Activated CD8-positive, alpha-beta memory T cell treated with anti-CD3 and anti-CD28 coated beads for 1 hour (primary cell): ENCODE data around the gene CCL16.
"Not testable (repeated sequence)": the region's sequence is repeated elsewhere in the genome, so short reads cannot be mapped to it uniquely, and the experiment has no call there.

Experiments used
- DNase-seq, 2 donors: peaks; one replicate each; pipeline ENCODE4 v3.0.0-alpha.2; 2020; ENCODE audit warnings: low read depth in 1 of 2; ENCODE audit errors: extremely low read depth in 1 of 2

Gene CCL16, protein sequence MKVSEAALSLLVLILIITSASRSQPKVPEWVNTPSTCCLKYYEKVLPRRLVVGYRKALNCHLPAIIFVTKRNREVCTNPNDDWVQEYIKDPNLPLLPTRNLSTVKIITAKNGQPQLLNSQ

DNA sequence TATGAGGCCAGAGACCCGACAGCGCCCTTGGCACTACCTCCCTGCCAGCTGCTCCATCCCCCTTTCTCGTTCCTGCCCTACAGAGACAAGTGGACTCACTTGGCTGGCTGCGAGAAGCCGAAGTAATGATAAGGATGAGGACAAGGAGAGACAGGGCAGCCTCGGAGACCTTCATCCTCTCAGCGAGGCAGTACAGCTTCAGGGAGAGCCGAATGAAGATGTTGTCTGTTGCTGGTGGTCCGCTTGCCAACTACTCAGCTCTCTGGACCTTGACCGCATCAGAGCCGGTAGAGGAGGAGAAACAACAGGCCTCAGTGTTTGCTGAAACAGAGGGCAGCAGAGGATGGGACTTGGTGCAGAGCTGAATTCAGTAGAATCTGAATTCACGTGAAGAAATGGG, at the start of gene CCL16:
TSS of gene CCL16 (minus strand) at position 252 of the 400 bp plus-strand sequence. CDS start at position 175, 77 bp downstream.
- no peak for DNase-seq

DNA sequence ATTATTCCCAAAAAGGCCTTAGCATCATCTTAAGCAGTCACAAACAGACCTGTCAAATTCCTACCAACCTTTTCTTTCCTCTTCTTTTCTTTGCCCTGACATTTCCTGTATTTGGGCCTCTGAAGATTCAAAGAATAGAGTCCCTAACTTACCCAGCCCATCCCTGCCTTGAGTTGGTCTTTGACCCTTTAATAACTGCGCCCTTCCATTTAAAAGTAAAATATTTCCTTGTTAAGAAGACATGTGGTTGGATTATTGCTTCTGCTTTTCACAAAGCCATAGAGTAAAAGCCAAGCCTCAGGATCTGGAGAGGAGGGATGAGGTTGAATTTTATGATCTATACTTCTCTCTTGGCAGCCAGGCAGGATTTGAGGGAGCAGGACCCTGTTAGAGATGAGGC, 49.7 kb upstream of the CCL16 start:
- DNase-seq = no peak

DNA sequence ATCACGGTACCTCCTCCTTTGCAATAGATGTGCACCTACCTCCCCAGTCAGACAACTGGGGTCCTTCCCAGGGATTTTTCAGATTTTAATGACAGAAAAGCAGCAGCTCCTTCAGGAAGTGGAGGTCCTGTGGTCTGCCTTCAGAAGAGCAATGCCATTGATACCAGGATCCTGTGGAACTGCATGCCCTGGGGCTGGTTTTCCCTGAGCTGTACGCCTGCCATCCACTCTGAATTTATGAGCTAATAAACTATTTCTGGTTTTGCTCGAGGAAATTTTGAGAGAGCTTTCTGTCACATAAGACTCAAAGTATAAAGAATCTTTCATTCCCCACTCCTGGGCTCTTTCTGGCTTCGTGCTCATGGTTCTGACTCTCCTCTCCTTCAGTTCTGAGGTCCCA, 46.5 kb upstream of the CCL16 start:
- DNase-seq = no peak

DNA sequence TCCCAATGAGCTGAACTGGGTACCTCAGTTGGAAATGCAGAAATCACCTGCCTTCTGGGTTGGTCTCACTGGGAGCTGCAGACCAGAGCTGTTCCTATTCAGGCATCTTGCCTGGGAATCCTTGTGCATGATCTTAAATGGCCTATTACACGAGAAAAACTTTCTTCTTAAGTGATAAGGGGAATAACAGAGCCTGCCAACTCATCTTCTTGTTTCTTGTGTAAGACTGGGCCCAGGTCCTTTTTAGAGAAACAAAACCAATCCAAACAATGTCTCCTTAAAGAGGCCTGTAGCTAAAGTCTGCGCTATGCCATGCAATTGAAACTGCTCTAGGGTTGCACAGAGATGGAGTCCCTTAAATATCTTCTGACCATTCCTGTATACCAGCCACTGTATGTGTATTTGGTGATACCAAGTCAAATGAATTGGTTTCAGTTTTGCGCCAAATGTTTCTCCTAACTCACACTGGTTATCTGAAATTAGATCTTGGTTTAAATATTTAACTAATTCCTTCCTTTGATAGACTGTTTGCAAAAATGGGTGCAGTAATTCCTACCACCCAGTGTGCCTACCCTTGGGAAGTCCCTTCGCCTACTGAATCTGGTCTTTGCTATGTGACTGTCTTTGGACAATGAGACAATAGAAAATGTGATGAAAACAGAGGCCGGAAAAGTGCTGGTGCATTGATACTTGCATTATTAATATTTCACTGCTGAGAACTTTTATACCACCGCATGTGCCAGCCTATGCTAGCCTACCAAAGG, 43.0 kb upstream of the CCL16 start:
- DNase-seq = no peak

DNA sequence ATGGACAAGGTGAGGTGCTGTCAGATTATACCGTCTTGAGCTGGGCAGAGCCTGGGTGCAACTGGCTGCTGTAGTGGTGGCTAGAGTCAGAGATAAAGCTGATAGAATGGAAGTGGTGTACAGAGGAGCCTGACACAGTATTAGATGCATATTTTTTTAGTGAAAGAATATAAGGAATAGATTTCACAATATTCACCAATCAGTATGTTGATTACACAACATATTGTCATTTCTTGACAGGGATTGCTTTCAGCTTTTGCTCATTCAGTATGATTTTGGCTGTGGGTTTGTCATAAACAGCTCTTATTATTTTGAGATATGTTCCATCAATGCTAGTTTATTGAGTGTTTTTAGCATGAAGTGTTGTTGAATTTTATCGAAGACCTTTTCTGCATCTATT, 38.1 kb upstream of the CCL16 start:
- no peak for DNase-seq

DNA sequence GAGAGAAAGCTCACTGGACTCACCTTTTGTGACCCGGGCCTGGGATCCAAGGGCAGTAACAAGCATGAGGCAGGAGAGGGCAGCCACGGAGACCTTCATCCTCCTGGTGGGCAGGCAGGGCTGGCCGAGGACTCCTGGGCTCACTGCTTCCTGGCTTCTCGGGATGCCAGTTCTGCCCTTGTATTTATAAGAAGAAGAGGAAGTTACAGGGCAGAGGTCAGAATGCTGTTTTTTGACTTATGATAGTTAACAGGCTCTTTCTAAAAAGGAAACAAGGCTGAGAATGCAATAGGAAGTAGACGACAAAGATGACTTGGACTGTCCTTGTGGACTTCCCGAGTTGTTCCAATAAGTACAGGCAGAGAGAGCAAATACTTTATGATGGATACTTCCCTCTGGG, 36.5 kb upstream of the CCL16 start, which contains the start of gene CCL23:
TSS of gene CCL23 (minus strand) at position 174 of the 400 bp plus-strand sequence. CDS start at position 99, 75 bp downstream.
- no peak for DNase-seq

DNA sequence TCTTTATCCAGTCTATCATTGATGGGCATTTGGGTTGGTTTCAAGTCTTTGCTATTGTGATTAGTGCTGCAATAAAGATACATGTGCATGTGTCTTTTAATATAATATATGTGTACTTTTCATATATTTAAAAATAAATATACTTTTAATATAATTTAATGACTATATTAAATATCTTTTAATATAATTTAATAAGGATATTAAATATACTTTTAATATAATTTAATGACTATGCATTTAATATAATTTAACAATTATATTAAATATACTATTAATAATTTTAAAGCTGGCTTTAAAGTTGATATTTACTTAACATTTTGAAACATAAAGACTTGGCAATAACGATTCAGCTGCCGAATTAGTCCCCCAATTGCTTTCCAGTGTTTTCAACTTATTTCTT, 35.3 kb upstream of the CCL16 start:
- no peak for DNase-seq

DNA sequence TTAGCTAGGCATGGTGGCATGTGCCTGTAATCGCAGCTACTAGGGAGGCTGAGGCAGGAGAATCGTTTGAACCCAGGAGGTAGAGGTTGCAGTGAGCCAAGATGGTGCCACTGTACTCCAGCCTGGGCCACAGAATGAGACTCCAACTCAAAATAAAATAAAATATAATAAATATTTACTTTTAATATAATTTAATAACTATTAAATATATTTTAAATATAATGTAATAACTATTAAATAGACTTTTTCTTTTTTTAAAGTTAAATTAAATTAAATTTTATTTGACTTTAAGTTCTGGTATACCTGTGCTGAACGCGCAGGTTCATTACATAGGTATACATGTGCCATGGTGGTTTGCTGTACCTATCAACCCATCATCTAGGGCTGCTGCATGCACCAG, 34.6 kb upstream of the CCL16 start:
- DNase-seq = not testable (repeated sequence)

DNA sequence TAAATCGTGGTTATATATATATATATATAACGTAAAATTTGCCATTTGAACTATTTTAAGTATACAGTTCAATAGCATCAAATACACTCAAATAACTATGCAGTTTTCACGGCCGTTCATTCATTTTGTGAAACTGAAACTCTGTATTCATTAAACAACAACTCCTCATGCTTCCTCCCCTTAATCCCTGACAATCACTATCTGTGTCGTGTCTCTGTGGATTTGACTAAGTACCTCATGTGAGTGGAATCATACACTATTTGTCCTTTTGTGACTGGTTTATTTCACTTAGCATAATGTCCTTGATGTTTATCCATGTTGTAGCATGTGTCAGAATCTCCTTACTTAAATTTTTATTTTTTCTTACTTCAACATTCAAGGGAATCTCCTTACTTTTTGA, 33.6 kb upstream of the CCL16 start:
- no peak for DNase-seq

DNA sequence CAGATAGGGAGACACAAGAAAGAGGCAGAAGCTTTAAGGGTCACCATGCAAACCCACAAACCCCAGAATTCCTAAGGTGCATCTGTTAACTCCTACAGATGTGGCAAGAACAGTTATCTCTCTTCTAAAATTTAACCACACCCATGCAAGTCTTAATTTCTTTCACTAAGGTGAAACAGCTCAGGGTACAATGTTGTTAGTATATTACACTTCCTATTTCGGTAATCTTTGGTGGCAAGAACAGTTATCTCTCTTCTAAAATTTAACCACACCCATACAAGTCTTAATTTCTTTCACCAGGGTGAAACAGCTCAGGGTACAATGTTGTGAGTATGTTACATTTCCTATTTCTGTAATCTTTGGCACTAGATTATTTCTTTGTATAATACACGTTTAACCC, 29.9 kb upstream of the CCL16 start:
- no peak for DNase-seq

DNA sequence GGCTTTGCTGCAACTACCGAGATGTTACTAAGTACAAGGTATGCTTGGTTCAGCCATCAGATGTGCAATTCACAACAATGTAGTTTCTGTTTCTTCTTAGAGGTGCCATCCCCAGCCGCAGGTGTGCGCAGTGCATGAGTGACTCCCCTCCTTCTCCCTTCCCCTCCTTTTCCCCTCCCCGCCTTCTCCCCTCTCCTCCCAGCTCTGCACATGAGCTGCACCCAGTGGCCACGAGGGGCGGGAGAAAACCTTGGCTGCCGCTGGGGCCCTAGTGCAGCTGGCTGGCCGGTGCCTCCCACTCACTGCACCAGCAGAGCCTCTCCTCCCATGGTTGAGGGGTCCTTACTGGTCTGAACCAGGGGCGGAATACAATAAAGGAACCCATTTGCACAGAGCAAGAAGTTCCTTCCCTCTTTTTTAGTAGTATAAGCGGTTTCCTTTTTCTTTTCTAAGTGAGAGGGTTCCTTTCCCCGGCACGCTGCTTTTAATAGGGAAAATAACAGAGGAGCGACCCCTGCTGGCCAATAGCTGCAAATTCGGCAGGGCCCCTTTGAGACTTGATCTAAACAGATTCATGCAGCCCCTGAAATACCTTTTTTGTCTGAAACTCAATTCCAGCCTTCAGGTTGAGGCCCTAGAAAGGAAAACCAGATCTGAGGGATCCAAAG, 27.8 kb upstream of the CCL16 start:
- no peak for DNase-seq

DNA sequence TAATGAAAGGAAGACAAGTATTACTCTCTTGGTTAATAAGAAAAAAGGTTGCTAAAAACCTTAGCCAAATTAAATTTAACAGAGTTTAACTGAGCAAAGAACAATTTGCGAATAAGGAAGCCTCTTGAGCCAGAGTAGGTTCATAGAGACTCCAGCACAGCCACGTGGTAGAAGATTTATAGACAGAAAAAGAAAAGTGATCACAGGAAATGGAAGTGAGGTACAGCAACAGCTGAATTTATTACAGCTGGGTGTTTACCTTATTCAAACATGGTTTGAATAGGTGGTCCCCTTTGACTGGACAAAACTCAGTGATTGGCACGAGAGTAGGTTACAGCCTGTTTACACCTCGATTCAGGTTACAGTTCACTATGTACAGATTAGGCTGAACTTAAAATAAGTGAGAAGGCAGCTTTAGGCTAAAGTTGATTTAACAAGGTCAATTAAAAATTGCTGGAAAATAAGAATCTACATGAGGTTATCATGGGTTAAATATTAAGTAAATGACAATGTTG, 23.4 kb upstream of the CCL16 start:
- DNase-seq = no peak

DNA sequence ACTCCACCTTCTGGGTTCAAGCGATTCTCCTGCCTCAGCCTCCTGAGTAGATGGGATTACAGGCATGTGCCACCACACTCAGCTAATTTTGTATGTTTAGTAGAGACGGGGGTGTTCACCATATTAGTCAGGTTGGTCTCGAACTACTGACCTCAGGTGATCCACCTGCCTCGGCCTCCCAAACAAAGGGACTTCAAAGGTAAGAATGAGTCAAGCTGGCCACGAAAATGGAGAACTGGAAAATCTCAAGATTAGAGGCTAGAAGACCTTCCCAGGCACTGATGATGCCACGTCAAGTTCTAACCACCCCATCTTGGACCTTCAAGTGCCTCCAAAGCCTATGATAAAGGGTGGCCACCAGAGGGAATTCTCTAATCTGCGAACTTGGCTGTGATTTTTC, 21.3 kb upstream of the CCL16 start:
- DNase-seq = no peak

DNA sequence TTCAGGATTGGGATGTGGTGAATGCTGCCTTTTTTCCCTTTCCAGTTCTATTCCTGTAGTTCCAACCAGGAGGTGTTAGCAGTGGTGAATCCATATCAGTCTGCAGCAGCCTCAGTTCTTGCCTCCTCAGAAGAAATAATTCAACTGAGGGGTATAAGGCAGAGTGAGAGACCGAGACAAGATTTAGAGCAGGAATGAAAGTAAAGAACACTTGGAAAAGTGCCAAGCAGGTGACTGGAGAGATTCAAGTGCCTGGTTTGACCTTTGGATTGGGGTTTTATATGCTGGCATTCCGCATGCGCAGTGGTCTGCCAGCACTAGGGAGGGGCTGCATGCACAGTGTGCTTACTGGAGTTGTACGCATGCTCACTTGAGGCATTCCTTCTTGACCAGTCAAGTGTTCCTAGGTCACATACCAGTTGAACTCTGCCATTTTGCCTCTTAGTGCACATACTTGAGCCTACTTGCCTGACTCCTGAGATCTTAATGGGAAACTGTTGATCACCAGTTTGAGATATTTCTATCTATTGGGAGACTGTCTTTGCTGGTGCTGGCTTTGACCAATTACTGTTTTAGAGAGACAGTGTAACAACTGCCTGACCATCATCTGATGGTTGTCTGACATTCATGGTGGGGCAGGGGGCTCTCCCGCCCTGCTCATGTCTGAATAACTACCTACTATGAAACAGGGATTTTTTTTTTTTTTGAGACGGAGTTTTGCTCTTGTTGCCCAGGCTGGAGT, 20.7 kb upstream of the CCL16 start:
- no peak for DNase-seq

DNA sequence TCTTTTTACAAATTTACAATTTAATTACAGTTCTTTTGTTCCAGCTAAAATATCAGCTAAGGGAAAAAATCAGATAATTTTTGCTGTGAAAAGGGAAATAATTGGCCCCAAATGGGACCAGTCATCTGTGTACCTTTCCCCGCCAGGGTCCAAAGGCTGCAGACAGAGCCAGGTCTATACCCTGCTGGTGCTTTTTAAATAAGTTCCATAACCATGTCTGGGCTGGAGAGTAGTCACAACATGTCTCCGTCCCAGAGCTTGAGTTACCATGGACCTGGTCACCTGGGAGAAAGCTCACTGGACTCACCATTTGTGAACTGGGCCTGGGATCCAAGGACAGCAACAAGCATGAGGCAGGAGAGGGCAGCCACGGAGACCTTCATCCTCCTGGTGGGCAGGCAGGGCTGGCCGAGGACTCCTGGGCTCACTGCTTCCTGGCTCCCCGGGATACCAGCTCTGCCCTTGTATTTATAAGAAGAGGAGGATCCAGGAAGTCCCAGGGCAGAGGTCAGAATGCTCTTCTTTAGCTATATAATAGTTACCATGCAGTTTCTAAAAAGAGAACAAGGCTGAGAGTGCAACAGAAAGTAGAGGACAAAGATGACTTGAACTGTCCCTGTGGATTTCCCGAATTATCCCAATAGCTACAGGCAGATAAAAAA, 19.9 kb upstream of the CCL16 start, which contains the start of gene CCL15:
TSS of gene CCL15 (minus strand) at position 444 of the 662 bp plus-strand sequence. CDS start at position 383, 61 bp downstream.
- DNase-seq = no peak

DNA sequence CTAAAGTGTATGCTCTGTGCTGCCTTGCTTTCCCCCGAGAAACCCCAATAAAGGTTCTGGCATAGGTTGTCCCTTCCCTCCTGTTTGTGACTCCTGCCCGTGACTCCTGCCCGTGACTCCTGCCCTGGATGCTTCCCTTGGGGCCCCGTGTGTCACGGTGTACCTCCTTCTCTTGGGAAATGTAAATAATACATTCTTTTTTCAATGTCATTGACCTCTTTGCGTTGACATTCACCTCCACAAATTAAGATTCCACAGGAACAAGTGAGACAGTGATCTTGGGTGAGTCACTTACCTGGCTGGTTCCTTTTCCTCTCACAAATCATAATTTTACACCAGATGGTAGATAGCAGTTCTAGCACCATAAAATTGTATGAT, 19.4 kb upstream of the CCL16 start:
- DNase-seq = no peak

DNA sequence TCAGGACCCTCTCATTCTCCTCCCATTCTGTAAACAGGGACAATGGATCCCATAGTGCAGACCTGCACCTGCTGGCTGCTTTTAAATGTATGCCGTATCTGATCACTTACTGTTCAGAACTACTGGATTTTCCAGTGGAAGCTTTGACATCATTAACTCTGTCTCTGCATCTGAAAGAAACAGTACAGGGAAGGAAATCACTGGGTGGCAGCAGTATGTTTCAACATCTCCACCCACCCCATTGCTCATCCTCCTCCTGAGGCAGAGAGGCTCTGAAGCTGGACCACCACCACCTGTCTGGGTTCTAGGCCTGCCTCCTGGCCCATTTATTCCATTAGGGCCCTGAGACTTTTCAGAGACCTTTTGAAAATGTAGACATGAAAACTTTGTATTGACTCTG, 17.5 kb upstream of the CCL16 start:
- DNase-seq = no peak

DNA sequence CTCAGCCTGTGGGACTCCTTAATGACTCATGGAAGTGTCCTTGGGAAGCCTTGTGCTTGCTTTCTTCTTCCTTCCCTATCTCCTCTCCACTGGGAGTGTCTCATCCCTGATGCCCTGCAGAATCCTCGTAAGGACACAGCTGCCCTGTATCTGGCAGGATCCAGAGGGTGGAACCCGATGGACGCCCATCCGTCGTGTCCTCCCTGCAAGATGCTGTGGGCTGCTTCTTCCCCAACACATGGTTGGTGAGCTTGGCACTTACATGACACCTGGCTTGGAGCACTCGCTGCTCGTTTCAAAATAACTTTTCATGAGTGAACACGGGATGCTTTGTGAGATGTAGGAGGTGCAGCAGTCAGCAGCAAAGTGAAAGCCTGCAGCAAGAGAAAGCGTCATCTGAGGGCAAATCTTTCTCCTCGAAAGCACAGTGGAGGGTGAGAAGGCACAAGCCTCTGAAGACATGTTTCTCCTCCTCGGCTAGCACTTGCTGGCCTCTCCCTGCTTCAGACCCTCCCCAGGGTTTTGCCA, 16.8 kb upstream of the CCL16 start:
- no peak for DNase-seq

DNA sequence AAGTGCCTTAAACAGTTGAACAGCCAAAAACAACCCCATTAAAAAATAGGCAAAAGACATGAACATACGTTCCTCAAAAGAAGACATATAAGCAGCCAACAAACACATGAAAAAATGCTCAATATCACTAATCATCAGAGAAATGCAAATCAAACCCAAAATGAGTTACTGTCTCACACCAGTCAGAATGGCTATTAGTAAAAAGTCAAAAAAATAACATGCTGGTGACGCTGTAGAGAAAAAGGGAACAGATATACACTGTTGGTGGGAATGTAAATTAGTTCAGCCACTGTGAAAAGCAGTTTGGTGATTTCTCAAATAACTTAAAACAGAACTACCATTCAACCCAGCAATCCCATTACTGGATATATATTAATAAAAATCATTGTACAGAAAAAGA, 14.0 kb upstream of the CCL16 start:
- DNase-seq = not testable (repeated sequence)

DNA sequence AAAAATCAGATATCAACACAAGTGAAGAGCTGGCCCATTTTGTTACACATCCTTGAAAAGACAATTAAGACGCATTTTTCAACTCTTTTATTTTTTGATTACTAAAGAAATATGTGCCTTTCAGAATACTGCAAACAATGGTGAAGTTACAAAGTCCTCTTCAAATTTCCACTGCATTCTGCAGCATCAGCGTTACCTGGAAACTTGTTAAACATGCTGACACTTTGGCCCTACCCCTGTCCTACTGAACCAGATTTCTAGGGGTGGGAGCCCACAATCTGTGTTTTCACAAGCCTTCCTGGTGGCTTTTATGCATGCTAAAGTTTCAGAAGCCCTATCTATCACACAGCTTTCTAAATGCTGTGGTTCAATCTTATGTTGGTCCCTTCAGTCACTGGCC, 9.8 kb upstream of the CCL16 start:
- no peak for DNase-seq
